SK-N-SH (cell line): ENCODE measurements around the gene OSBPL2.

Source experiments
- CTCF ChIP-seq: fragments of 200-600 bp; sonication (generic); IDR thresholded peaks from 2 replicates; pipeline ENCODE4 v1.6.1; 2017; ENCODE audit warnings: antibody characterized with exemption, mild to moderate bottlenecking, moderate library complexity
- EP300 ChIP-seq, 2 experiments: IDR thresholded peaks; 2 replicates each; pipeline versions ENCODE4 v1.4.0 to v1.6.1; 2012; ENCODE audit warnings: borderline replicate concordance in 1 of 2, low read depth in 1 of 2, low read length in 1 of 2
- EZH2phosphoT487 ChIP-seq: fragments of 200-600 bp; sonication (generic); IDR thresholded peaks from 2 replicates; pipeline ENCODE4 v1.6.1; 2017; ENCODE audit warnings: low read depth, mixed run types, mild to moderate bottlenecking, antibody characterized with exemption, moderate library complexity, borderline replicate concordance
- IRF3 ChIP-seq: fragments of 150-350 bp; IDR thresholded peaks from 2 replicates; pipeline ENCODE4 v1.6.1; 2016; ENCODE audit warnings: mild to moderate bottlenecking, low read depth, low read length
- MXI1 ChIP-seq: IDR thresholded peaks from 2 replicates; pipeline ENCODE4 v1.6.1; 2012; ENCODE audit warnings: mild to moderate bottlenecking, low read depth, low read length, improper control_type of control experiment
- NRF1 ChIP-seq: IDR thresholded peaks from 2 replicates; pipeline ENCODE4 v1.6.1; 2012; ENCODE audit warnings: low read depth, mild to moderate bottlenecking, low read length
- POLR2AphosphoS5 ChIP-seq: IDR thresholded peaks from 2 replicates; pipeline ENCODE4 v1.6.1; 2012; ENCODE audit warnings: low read depth, low read length
- SIN3A ChIP-seq: IDR thresholded peaks from 2 replicates; pipeline ENCODE4 v1.6.1; 2012; ENCODE audit warnings: low read depth, mild to moderate bottlenecking, low read length, moderate library complexity, borderline replicate concordance
- TAF1 ChIP-seq: IDR thresholded peaks from 2 replicates; pipeline ENCODE4 v1.6.1; 2012; ENCODE audit warnings: low read depth, mild to moderate bottlenecking, low read length, moderate library complexity, borderline replicate concordance
- TF ChIP-seq, protein P1 (sequence below): IDR thresholded peaks from 2 replicates; pipeline ENCODE4; 2012
- TF ChIP-seq, protein P2 (sequence below): IDR thresholded peaks from 2 replicates; pipeline ENCODE4 v1.6.1; 2012; ENCODE audit warnings: mild to moderate bottlenecking, low read depth, low read length, moderate library complexity

DNA sequence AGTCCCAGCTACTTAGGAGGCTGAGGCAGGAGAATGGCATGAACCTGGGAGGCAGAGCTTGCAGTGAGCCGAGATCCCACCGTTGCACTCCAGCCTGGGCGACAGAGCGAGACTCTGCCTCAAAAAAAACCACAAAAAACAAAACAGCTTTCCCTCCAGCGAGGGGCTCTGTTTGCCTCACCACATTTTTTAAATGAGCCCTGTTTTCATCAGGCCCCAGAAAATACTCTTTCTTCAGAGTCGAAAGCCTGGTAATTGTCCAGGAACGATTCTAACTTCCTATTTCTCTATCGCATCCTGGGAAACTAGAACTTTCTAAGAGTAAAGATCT, 43.3 kb upstream of the OSBPL2 start:
- TF ChIP-seq, protein P1, sequence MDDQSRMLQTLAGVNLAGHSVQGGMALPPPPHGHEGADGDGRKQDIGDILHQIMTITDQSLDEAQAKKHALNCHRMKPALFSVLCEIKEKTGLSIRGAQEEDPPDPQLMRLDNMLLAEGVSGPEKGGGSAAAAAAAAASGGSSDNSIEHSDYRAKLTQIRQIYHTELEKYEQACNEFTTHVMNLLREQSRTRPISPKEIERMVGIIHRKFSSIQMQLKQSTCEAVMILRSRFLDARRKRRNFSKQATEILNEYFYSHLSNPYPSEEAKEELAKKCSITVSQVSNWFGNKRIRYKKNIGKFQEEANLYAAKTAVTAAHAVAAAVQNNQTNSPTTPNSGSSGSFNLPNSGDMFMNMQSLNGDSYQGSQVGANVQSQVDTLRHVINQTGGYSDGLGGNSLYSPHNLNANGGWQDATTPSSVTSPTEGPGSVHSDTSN = no peak
- TF ChIP-seq IRF3 (no peak), MXI1 (no peak), NRF1 (no peak), EZH2phosphoT487 (no peak), TAF1 (no peak), SIN3A (no peak), CTCF (no peak), POLR2AphosphoS5 (no peak), EP300 (IDR thresholded peaks at IDR 0.05; ENCODE audit: borderline replicate concordance in 1 of 2, low read depth in 1 of 2, low read length in 1 of 2) (no peak)
- TF ChIP-seq, protein P2, sequence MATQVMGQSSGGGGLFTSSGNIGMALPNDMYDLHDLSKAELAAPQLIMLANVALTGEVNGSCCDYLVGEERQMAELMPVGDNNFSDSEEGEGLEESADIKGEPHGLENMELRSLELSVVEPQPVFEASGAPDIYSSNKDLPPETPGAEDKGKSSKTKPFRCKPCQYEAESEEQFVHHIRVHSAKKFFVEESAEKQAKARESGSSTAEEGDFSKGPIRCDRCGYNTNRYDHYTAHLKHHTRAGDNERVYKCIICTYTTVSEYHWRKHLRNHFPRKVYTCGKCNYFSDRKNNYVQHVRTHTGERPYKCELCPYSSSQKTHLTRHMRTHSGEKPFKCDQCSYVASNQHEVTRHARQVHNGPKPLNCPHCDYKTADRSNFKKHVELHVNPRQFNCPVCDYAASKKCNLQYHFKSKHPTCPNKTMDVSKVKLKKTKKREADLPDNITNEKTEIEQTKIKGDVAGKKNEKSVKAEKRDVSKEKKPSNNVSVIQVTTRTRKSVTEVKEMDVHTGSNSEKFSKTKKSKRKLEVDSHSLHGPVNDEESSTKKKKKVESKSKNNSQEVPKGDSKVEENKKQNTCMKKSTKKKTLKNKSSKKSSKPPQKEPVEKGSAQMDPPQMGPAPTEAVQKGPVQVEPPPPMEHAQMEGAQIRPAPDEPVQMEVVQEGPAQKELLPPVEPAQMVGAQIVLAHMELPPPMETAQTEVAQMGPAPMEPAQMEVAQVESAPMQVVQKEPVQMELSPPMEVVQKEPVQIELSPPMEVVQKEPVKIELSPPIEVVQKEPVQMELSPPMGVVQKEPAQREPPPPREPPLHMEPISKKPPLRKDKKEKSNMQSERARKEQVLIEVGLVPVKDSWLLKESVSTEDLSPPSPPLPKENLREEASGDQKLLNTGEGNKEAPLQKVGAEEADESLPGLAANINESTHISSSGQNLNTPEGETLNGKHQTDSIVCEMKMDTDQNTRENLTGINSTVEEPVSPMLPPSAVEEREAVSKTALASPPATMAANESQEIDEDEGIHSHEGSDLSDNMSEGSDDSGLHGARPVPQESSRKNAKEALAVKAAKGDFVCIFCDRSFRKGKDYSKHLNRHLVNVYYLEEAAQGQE = no peak
